ENCODE measurements around the gene NPDC1.
"Not testable (repeated sequence)": the region's sequence is repeated elsewhere in the genome, so short reads cannot be mapped to it uniquely, and the experiment has no call there.

DNA sequence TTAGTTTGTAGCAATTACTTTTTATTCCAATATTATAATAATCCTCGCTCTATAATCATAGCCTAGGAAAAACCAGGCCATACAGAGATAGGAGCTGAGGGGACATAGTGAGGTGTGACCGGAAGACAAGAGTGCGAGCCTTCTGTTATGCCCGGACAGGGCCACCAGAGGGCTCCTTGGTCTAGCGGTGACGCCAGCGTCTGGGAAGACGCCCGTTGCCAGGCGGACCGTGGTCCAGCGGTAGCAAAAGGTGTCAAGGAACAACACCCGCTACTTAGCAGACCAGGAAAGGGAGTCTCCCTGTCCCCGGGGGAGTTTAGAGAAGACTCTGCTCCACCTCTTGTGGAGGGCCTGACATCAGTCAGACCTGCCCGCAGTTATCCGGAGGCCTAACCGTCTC is 41.7 kb downstream of the NPDC1 start:
- not testable (repeated sequence) for TF ChIP-seq POLR2A (IDR thresholded peaks at IDR 0.05)
- TF ChIP-seq CTCF (IDR thresholded peaks at IDR 0.05), result peak; percentile 8 to 48 (median 28)
